Measurements from ENCODE around the gene MRGPRX2. TPM values are rescaled to one million over a fixed set of nuclear protein-coding genes. Genes with fewer than 3 reads are reported as not detected.

The MRGPRX2 gene
- not detected in 2 replicates for total RNA-seq

DNA sequence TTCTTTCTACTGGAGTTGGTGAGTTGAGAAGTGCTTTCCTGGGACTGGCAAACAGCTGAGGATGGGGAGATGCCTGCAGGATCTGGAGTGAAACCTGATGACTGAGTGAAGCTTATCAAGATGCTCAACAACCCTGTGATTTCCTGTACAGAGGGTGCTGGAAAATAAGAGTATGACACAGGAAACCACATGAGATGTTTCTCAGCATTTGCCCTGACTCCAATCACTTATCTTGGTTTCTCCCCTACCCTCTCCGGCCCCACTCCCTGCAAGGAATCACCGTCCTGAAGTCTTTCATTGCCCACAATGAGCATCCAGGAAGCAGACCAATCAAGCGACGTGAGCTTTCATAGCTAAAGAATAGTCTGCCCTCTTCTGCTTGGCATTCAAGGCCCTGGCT, at the start of gene MRGPRX2:
Gene MRGPRX2 (minus strand): TSS at position 89 of the 400 bp plus-strand sequence. CDS start 4,315 bp downstream, outside the sequence.

Other genes starting within 250 kb of the MRGPRX2 start
- not detected in 2 replicates for gene MRGPRX1, start 121.3 kb downstream of the MRGPRX2 start, total RNA-seq
- gene ZDHHC13, start 56.5 kb upstream of the MRGPRX2 start, total RNA-seq, result 18.8 and 18.9 TPM in 2 replicates
- gene CSRP3, start 141.3 kb upstream of the MRGPRX2 start, total RNA-seq, result not detected in 2 replicates
- gene E2F8, start 180.2 kb upstream of the MRGPRX2 start, total RNA-seq, result 0.26 and 0.33 TPM in 2 replicates

Data from dermis lymphatic vessel endothelial cell (primary cell).